ENCODE measurements around the gene FBXO45. TPM values are rescaled to one million over a fixed set of nuclear protein-coding genes. Genes with fewer than 3 reads are reported as not detected.

FBXO45 gene
- total and polyA plus RNA-seq, 2 of the 4 experiments (the other 2 are of a cell fraction): 3.8 to 5.0 TPM

DNA sequence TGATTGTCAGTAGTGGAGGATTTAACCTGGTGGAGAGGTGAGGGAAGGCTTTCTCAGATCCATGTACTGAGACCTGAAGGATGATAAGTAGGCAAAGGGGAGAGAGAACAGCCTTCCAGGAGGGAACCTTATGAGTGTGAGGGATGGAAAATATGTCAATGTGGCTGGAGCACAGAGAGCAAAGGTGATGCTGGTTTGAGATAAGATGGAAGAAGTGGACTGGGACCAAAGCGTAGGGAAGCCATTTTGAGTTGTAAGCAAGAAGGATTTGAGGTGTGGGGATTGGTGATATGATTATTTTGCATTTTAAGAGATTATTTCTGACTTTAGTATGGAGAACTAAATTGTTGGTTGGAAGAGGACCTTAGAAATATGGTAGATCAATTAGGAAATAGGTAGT, 3.9 kb downstream of the FBXO45 start:
- BruUV-seq (replicated peaks): no TSS peak
- H3K9me3 ChIP-seq (ENCODE audit: control insufficient read depth, insufficient read depth, low read length): no peaks in the 10 kb centered on the region
- TF ChIP-seq, protein P1, sequence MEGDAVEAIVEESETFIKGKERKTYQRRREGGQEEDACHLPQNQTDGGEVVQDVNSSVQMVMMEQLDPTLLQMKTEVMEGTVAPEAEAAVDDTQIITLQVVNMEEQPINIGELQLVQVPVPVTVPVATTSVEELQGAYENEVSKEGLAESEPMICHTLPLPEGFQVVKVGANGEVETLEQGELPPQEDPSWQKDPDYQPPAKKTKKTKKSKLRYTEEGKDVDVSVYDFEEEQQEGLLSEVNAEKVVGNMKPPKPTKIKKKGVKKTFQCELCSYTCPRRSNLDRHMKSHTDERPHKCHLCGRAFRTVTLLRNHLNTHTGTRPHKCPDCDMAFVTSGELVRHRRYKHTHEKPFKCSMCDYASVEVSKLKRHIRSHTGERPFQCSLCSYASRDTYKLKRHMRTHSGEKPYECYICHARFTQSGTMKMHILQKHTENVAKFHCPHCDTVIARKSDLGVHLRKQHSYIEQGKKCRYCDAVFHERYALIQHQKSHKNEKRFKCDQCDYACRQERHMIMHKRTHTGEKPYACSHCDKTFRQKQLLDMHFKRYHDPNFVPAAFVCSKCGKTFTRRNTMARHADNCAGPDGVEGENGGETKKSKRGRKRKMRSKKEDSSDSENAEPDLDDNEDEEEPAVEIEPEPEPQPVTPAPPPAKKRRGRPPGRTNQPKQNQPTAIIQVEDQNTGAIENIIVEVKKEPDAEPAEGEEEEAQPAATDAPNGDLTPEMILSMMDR (conservative IDR thresholded peaks at IDR 0.05; ENCODE audit: low read depth, low read length): no peak
- TF ChIP-seq BHLHE40 (IDR thresholded peaks at IDR 0.05; ENCODE audit: low read depth, low read length) (no peak), CHD1 (IDR thresholded peaks at IDR 0.05; ENCODE audit: low read depth, low read length) (no peak), ELK1 (IDR thresholded peaks at IDR 0.05; ENCODE audit: borderline replicate concordance, low read depth, low read length) (no peak), FOS (IDR thresholded peaks at IDR 0.05; ENCODE audit: low read depth, low read length) (no peak)
- WGBS, 2 experiments (ENCODE audit: extremely low coverage in 2 of 2, insufficient read length in 1 of 2): 67% methylated on average over 1 of the region's 1 CpG; no CpG with 5 or more reads in 1 of the 2 experiments
- H4K20me1 ChIP-seq (ENCODE audit: insufficient read depth, low read length): no peaks in the 10 kb centered on the region
- DNase-seq (no peak), ATAC-seq (ENCODE audit: low read depth) (no peak)
- intact Hi-C loops (cut with micrococcal nuclease) (no loop called here), in situ Hi-C loops (cut with MboI; ENCODE audit: low sequenced_read_pairs) (no loop called here), dilution Hi-C loops (cut with HindIII; ENCODE audit: low sequenced_read_pairs, unreplicated experiment) (no loop called here)
- no peak overlapping the region for H3K14ac ChIP-seq (replicated peaks; ENCODE audit: low read depth, low read length)
- no peak overlapping the region for H2BK15ac ChIP-seq (ENCODE audit: low read depth, low read length)
- peaks cover 4% of the 10 kb centered on the region for H3K4me1 ChIP-seq (ENCODE audit: control insufficient read depth, insufficient read depth, low read length)
- no peak overlapping the region for H4K5ac ChIP-seq (ENCODE audit: low read depth, low read length)
- peaks cover under 1% of the 10 kb centered on the region for H3K36me3 ChIP-seq (ENCODE audit: control insufficient read depth, insufficient read depth, low read length)
- no peak overlapping the region for H2BK20ac ChIP-seq (ENCODE audit: low read depth, low read length)
- H3K56ac ChIP-seq (ENCODE audit: extremely low read depth, insufficient read depth, low read length): no peak overlapping the region
- CTCF ChIA-PET: no interaction called here
- H2BK120ac ChIP-seq (ENCODE audit: low read depth, low read length): no peak overlapping the region
- H2BK5ac ChIP-seq (ENCODE audit: low read depth, low read length, poor library complexity, severe bottlenecking): no peak overlapping the region
- H3K18ac ChIP-seq (ENCODE audit: low read depth, low read length): no peak overlapping the region
- no peak overlapping the region for H4K91ac ChIP-seq (ENCODE audit: insufficient read depth, low read depth, low read length)
- H3K23ac ChIP-seq (ENCODE audit: low read depth, low read length): no peak overlapping the region
- H3K4ac ChIP-seq (ENCODE audit: low read depth, low read length): no peak overlapping the region
- H3K9ac ChIP-seq (ENCODE audit: low read depth, low read length): no peak overlapping the region
- no peak overlapping the region for H2AK5ac ChIP-seq (ENCODE audit: low read depth, low read length)
- H3K79me1 ChIP-seq (ENCODE audit: low read depth in 1 of 2, low read length in 2 of 2): peaks cover 30 to 47% of the 10 kb centered on the region in 2 experiments
- peaks cover 3% of the 10 kb centered on the region; the same call in 1 of the 2 replicates for H3K9me1 ChIP-seq (ENCODE audit: insufficient read depth, low read length)
- H3K4me2 ChIP-seq (ENCODE audit: low read depth, low read length): no peak overlapping the region
- no peak overlapping the region for H3K27ac ChIP-seq (ENCODE audit: insufficient read depth, low read length)
- H3K4me3 ChIP-seq (ENCODE audit: insufficient read depth, low read depth, low read length): no peak overlapping the region
- H2AK9ac ChIP-seq (replicated peaks; ENCODE audit: low read depth, low read length, poor library complexity): no peak overlapping the region
- POLR2A ChIA-PET (ENCODE audit: unreplicated experiment): no interaction called here
- H3K27me3 ChIP-seq (ENCODE audit: control insufficient read depth, insufficient read depth, low read length): no peaks in the 10 kb centered on the region
- H2AFZ ChIP-seq (replicated peaks; ENCODE audit: low read length, poor library complexity): no peak overlapping the region
- H4K8ac ChIP-seq (ENCODE audit: low read depth in 2 of 2, low read length in 2 of 2): no peak overlapping the region
